HFFc6 (cell line): ENCODE data around the gene IFI44. TPM values are rescaled to one million over a fixed set of nuclear protein-coding genes. Genes with fewer than 3 reads are reported as not detected.

ENCODE experiments used
- DNase-seq: peaks from one replicate; pipeline ENCODE4 v3.0.0-alpha.2; 2018
- H3K27ac Mint-ChIP-seq: 2 replicates; pipeline ENCODE4 v1.8.0; 2020; ENCODE audit warnings: mild to moderate bottlenecking, mixed read lengths
- H3K27me3 Mint-ChIP-seq: 2 replicates; pipeline ENCODE4 v1.8.0; 2021; ENCODE audit warnings: mild to moderate bottlenecking, moderate library complexity, mixed read lengths; ENCODE audit not compliant: insufficient read depth
- H3K36me3 Mint-ChIP-seq: 2 replicates; pipeline ENCODE4 v1.8.0; 2021; ENCODE audit warnings: low read depth, mixed read lengths
- H3K4me1 Mint-ChIP-seq: 2 replicates; pipeline ENCODE4 v1.8.0; 2020; ENCODE audit warnings: low read depth, mixed read lengths
- H3K4me3 Mint-ChIP-seq: 2 replicates; pipeline ENCODE4 v1.8.0; 2020; ENCODE audit warnings: mild to moderate bottlenecking, moderate library complexity, mixed read lengths
- H3K9me3 Mint-ChIP-seq: 2 replicates; pipeline ENCODE4 v1.8.0; 2020; ENCODE audit warnings: mild to moderate bottlenecking, mixed read lengths
- total RNA-seq, 6 experiments: library from RNA; stranded (reverse); fragmentation: NEBNext Ultra II Directional; extraction: Animal tissue kit (Norgen Biotek cat#: 25700); gene quantifications; 2 replicates in 1 of 6; 3 replicates in 5 of 6; pipeline ENCODE4 v1.2.3, GENCODE V29; 2021
- TF ChIP-seq, protein P1 (sequence below): fragments of 200-600 bp; sonication (generic); IDR thresholded peaks from 2 replicates; pipeline ENCODE4 v1.5.0; 2021; ENCODE audit warnings: antibody characterized with exemption, mild to moderate bottlenecking

IFI44 gene
- total RNA-seq, 6 experiments from 2014 or later: 1.3 to 3.3 (median 2.8) TPM

DNA sequence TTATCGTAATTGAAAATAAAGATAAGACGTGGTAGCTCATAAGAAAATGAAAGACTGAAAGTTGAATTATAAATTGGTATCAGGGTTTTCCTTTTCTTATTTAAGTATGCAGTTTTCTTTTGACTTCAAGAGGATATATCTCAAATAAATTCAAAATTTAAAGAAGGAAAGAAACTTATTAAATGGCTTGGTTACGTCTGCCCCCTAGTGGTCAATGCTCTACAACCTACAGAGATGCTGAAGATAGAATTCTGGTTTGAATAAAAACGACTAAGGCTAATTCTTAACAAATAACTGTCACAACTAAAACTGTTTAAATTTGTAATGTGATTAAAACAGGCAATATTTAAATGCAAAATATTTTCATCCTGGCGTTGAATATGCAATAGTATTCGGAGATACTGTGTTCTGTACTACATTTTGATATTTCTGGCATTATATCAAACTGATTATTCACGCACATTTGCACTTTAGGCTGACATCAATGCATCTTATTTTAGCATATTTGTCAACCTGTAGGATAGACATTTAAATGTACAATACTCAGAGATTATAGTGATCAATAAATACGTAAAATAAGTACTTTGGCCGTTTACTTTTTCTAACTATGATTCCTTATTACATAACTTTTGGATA is 26.8 kb downstream of the IFI44 start:
- DNase-seq: peak; percentile 44
- Mint-ChIP-seq H3K27ac (no peak overlapping the region), H3K9me3 (no peaks in the 10 kb centered on the region), H3K27me3 (no peaks in the 10 kb centered on the region; the same call in 1 of the 2 replicates), H3K4me3 (no peak overlapping the region), H3K36me3 (no peaks in the 10 kb centered on the region), H3K4me1 (peaks cover 17% of the 10 kb centered on the region)
- TF ChIP-seq, protein P1, sequence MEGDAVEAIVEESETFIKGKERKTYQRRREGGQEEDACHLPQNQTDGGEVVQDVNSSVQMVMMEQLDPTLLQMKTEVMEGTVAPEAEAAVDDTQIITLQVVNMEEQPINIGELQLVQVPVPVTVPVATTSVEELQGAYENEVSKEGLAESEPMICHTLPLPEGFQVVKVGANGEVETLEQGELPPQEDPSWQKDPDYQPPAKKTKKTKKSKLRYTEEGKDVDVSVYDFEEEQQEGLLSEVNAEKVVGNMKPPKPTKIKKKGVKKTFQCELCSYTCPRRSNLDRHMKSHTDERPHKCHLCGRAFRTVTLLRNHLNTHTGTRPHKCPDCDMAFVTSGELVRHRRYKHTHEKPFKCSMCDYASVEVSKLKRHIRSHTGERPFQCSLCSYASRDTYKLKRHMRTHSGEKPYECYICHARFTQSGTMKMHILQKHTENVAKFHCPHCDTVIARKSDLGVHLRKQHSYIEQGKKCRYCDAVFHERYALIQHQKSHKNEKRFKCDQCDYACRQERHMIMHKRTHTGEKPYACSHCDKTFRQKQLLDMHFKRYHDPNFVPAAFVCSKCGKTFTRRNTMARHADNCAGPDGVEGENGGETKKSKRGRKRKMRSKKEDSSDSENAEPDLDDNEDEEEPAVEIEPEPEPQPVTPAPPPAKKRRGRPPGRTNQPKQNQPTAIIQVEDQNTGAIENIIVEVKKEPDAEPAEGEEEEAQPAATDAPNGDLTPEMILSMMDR: peak; percentile 99

DNA sequence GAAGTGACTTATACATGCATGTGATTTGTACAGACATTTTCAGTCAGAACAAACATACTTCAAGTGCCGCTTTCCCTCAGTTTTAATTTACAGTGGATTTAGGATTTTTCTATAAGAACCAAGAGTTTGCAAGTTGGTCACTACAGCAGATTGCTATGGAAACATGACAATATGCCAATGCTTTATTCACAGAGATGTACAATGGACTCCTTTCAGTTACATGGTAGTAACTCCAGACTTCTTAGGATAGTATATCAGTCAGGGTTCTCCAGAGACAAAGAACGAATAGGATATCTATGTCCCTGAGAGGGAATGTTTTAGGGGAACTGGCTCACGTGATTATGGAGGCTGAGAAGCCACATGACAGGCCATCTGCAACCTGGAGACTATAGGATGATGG is 27.4 kb downstream of the IFI44 start:
- H3K36me3 Mint-ChIP-seq: no peaks in the 10 kb centered on the region
- no peak overlapping the region for H3K4me3 Mint-ChIP-seq
- H3K9me3 Mint-ChIP-seq: no peaks in the 10 kb centered on the region
- DNase-seq: no peak
- TF ChIP-seq, protein P1: no peak
- no peaks in the 10 kb centered on the region; the same call in 1 of the 2 replicates for H3K27me3 Mint-ChIP-seq
- no peak overlapping the region for H3K27ac Mint-ChIP-seq
- peaks cover 17% of the 10 kb centered on the region for H3K4me1 Mint-ChIP-seq

DNA sequence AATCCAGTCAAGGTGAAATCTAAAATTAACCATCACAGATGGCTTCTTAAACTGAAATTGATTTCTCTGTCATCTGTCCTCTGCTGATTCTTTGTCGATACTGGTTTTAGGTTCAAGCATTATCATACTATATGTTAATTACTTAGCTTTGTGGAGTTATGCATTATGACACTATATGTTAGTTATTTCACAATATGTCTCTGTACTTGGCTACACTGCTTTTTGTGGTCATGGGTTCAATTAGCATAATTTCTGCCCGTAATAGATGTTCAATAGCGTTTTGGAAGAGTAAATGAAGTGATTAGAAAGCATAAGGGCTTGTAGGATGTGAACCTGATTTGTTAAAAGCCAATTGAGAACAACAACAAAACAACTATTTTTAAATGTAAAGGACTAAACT is 28.2 kb downstream of the IFI44 start:
- Mint-ChIP-seq H3K27me3 (no peaks in the 10 kb centered on the region; the same call in 1 of the 2 replicates), H3K9me3 (no peaks in the 10 kb centered on the region), H3K4me1 (peaks cover 25% of the 10 kb centered on the region), H3K36me3 (no peaks in the 10 kb centered on the region), H3K27ac (no peak overlapping the region), H3K4me3 (no peak overlapping the region)
- no peak for DNase-seq
- TF ChIP-seq, protein P1: no peak

DNA sequence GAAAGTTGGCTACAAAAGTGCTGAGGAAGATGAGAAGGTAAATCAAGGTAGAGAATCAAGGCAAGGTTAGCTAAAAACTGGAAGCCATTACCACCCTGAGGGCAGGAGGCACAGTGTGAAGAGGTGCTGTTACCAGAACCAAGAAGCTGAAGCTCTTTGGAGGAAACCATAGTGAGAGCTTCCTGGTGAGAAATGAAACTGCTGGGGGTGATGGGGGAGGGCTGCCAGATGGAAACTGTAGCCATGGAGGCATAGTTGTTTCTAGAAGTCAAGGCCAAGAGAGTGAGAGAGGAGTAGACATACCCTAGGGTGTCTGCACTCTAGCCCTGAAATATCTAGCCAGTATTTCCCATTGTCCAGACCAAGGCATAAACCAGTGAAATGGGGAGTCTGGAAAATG is 28.7 kb downstream of the IFI44 start:
- no peak overlapping the region for H3K4me3 Mint-ChIP-seq
- DNase-seq: no peak
- H3K27ac Mint-ChIP-seq: no peak overlapping the region
- no peaks in the 10 kb centered on the region; the same call in 1 of the 2 replicates for H3K27me3 Mint-ChIP-seq
- TF ChIP-seq, protein P1: no peak
- no peaks in the 10 kb centered on the region for H3K9me3 Mint-ChIP-seq
- H3K4me1 Mint-ChIP-seq: peaks cover 30% of the 10 kb centered on the region
- no peaks in the 10 kb centered on the region for H3K36me3 Mint-ChIP-seq

DNA sequence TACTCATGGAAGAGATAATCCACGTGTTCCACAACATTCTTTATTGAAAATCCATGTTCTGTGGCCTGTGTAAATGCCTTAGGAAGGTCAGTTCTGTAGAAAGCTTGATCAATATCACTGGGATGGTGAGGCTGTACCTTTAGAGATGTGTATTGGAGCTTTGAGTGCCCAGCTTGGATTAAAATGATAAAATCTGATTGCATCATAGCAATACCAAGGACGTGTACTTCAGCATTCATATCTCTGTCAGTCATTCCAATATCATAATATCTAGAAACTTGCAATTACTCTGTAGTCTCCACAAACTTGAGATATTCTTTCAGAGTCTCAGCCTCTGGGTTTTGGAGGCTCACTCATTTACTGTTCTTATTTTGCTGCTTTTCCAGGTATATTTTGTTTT is 31.6 kb downstream of the IFI44 start:
- TF ChIP-seq, protein P1: no peak
- no peaks in the 10 kb centered on the region for H3K36me3 Mint-ChIP-seq
- no peak overlapping the region for H3K4me3 Mint-ChIP-seq
- H3K9me3 Mint-ChIP-seq: no peaks in the 10 kb centered on the region
- no peaks in the 10 kb centered on the region for H3K27me3 Mint-ChIP-seq
- H3K4me1 Mint-ChIP-seq: peaks cover 38% of the 10 kb centered on the region
- DNase-seq: no peak
- H3K27ac Mint-ChIP-seq: no peak overlapping the region
